Caco-2 (cell line): Measurements from ENCODE around the gene NEK8. TPM values are rescaled to one million over a fixed set of nuclear protein-coding genes. Genes with fewer than 3 reads are reported as not detected.

Source experiments
- BruUV-seq: library from RNA; stranded (reverse); fragments of 400-500 nt; replicated peaks from 2 replicates; lab custom pipeline; 2021; lab: Mats Ljungman, UMichigan
- CTCF ChIA-PET: fragments of 300-600 bp; sonication (Branson Sonifier 250); formaldehyde crosslinking; loops from one replicate; lab custom pipeline; 2022; ENCODE audit warnings: antibody characterized with exemption; lab: Charles Lee
- POLR2A ChIA-PET: fragments of 300-600 bp; sonication (Branson Sonifier 250); formaldehyde crosslinking; loops from one replicate; lab custom pipeline; 2022; ENCODE audit warnings: antibody characterized with exemption; lab: Charles Lee
- DNase-seq, 2 experiments: peaks; one replicate each; pipeline versions ENCODE4 v3.0.0 to v3.0.0-alpha.2; 2020 to 2022
- H3K27me3 ChIP-seq: replicated peaks from 2 replicates; pipeline ENCODE4 v1.6.0; 2011; ENCODE audit warnings: low read length; ENCODE audit not compliant: control insufficient read depth, insufficient read depth
- H3K36me3 ChIP-seq: 2 replicates; pipeline ENCODE4 v1.5.1; 2011; ENCODE audit warnings: low read length; ENCODE audit not compliant: control insufficient read depth, insufficient read depth
- H3K4me1 ChIP-seq: fragments of 250-450 bp; sonication (Bioruptor Pico); 2 replicates; pipeline ENCODE4 v1.5.1; 2020; ENCODE audit warnings: mild to moderate bottlenecking
- H3K4me3 ChIP-seq: 2 replicates; pipeline ENCODE4 v1.5.1; 2011; ENCODE audit warnings: low read depth, mild to moderate bottlenecking, control low read depth, low read length
- H3K9me3 ChIP-seq: fragments of 250-450 bp; sonication (Bioruptor Pico); 2 replicates; pipeline ENCODE4 v1.5.1; 2020; ENCODE audit warnings: mild to moderate bottlenecking, moderate library complexity
- H3K27ac Mint-ChIP-seq: one replicate; pipeline ENCODE4 v1.8.0; 2022; ENCODE audit warnings: mixed read lengths; ENCODE audit not compliant: unreplicated experiment
- H3K27me3 Mint-ChIP-seq: one replicate; pipeline ENCODE4 v1.8.0; 2022; ENCODE audit warnings: mixed read lengths; ENCODE audit not compliant: insufficient read depth, unreplicated experiment
- H3K36me3 Mint-ChIP-seq: one replicate; pipeline ENCODE4 v1.8.0; 2022; ENCODE audit warnings: mild to moderate bottlenecking, mixed read lengths; ENCODE audit not compliant: insufficient read depth, unreplicated experiment
- H3K4me1 Mint-ChIP-seq: one replicate; pipeline ENCODE4 v1.8.0; 2022; ENCODE audit warnings: low read depth, mixed read lengths; ENCODE audit not compliant: unreplicated experiment
- H3K4me3 Mint-ChIP-seq: one replicate; pipeline ENCODE4 v1.8.0; 2022; ENCODE audit warnings: mild to moderate bottlenecking, moderate library complexity, mixed read lengths; ENCODE audit not compliant: unreplicated experiment
- H3K9me3 Mint-ChIP-seq: one replicate; pipeline ENCODE4 v1.8.0; 2022; ENCODE audit warnings: mixed read lengths; ENCODE audit not compliant: unreplicated experiment
- intact Hi-C: fragments of 100-400 bp; cut with micrococcal nuclease; formaldehyde crosslinking; loops from one replicate; pipeline ENCODE4 v1.10.0; 2022; ENCODE audit not compliant: unreplicated experiment
- total RNA-seq: library from RNA; stranded (reverse); gene quantifications from 2 replicates; pipeline ENCODE4 v1.2.3, GENCODE V29; 2022
- TF ChIP-seq, protein P1 (sequence below), 2 experiments: fragments of 200-600 bp in 1 of 2; IDR thresholded peaks; 1 replicate in 1 of 2; 2 replicates in 1 of 2; pipeline versions ENCODE4 v1.5.1 to v1.8.0; 2011 to 2022; ENCODE audit warnings: antibody characterized with exemption in 1 of 2, control low read depth in 1 of 2, inconsistent platforms in 1 of 2, low read depth in 1 of 2, low read length in 1 of 2, mild to moderate bottlenecking in 1 of 2, moderate library complexity in 1 of 2; ENCODE audit not compliant: insufficient read depth in 1 of 2, severe bottlenecking in 1 of 2, unreplicated experiment in 1 of 2

NEK8 gene
- total RNA-seq, 1 experiment from 2014 or later, result 11.0 TPM

DNA sequence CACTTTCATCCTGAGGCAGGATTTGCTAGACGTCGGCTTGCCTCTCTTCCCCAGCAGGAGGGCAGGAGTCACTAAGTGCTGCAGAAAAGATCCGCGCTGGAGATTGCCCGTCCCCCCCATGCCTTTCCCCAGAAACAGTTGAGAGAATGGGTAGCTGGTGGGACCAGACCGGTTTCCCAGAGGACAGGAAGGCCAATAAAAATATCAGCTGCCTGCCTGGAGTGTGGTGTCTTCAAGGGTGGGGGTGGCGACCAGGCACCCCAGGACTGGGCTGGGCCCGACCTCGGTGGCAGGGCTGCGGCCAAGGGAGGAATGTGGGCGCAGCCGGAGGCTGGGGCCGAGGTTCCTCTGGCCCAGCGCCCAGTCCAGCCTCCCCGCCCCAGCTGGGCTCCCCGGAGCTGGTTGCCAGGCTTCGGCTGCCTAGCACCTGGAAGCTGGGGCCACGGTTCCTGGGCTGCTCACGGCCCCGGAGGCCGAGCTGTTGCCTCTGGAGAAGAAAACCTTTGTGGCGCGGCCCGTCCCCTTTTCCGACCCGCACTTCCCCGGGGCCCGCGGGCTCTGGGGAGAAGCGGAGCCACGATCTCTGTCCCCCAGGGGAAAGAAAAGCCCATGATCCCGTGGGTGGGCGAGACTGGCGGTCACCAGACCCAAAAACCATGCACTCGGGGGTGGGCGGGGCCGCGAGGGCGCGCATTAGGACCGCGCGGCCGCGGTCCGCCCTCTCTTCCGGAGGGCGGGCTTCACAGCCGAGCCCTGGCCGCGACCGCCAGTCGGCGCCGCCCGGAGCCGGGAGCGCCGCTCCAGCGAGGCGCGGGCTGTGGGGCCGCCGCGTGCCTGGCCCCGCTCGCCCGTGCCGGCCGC is 14.9 kb downstream of the NEK8 start, which contains the start of gene TRAF4:
TRAF4 (plus strand) TSS at position 769 of the 861 bp plus-strand sequence. CDS start 102 bp downstream, outside the sequence.
- peaks cover 14% of the 10 kb centered on the region for H3K36me3 ChIP-seq
- H3K4me1 ChIP-seq, result peaks cover 40% of the 10 kb centered on the region
- intact Hi-C loops, result loop anchor here (1.0 to 5.0 kb wide), 3 partner anchors 16 to 209 kb away; partner anchors contain the start of gene PHF12
- POLR2A ChIA-PET, result interaction anchor here (0.7 to 8.1 kb wide), 6 partner anchors 16 to 208 kb away, joined by 3 to 165 read pairs (median 7); partner anchors contain the start of genes NEK8, PHF12, RPL23A and SDF2
- peak within 1 kb of the TSS; percentile 68 for H3K4me3 ChIP-seq
- Mint-ChIP-seq H3K9me3 (no peaks in the 10 kb centered on the region), H3K27me3 (no peaks in the 10 kb centered on the region), H3K36me3 (peaks cover 66% of the 10 kb centered on the region), H3K27ac (peak within 1 kb of the TSS; percentile 96), H3K4me1 (peaks cover 12% of the 10 kb centered on the region), H3K4me3 (peak within 1 kb of the TSS; percentile 95)
- TF ChIP-seq, protein P1, sequence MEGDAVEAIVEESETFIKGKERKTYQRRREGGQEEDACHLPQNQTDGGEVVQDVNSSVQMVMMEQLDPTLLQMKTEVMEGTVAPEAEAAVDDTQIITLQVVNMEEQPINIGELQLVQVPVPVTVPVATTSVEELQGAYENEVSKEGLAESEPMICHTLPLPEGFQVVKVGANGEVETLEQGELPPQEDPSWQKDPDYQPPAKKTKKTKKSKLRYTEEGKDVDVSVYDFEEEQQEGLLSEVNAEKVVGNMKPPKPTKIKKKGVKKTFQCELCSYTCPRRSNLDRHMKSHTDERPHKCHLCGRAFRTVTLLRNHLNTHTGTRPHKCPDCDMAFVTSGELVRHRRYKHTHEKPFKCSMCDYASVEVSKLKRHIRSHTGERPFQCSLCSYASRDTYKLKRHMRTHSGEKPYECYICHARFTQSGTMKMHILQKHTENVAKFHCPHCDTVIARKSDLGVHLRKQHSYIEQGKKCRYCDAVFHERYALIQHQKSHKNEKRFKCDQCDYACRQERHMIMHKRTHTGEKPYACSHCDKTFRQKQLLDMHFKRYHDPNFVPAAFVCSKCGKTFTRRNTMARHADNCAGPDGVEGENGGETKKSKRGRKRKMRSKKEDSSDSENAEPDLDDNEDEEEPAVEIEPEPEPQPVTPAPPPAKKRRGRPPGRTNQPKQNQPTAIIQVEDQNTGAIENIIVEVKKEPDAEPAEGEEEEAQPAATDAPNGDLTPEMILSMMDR (IDR thresholded peaks at IDR 0.05; ENCODE audit: insufficient read depth in 1 of 2, low read depth in 1 of 2, low read length in 1 of 2, severe bottlenecking in 1 of 2, unreplicated experiment in 1 of 2), result peak in 1 of 2 experiments; percentile 18
- DNase-seq, result peak; percentile 83 to 89
- H3K9me3 ChIP-seq, result no peaks in the 10 kb centered on the region
- no peaks in the 10 kb centered on the region for H3K27me3 ChIP-seq
- TSS peak; percentile 73 for BruUV-seq
- CTCF ChIA-PET, result interaction anchor here (0.7 to 2.6 kb wide), 5 partner anchors 16 to 1991 kb away, joined by 3 to 54 read pairs (median 5); partner anchors contain the start of genes BLTP2, NEK8, RPL23A and TLCD1

DNA sequence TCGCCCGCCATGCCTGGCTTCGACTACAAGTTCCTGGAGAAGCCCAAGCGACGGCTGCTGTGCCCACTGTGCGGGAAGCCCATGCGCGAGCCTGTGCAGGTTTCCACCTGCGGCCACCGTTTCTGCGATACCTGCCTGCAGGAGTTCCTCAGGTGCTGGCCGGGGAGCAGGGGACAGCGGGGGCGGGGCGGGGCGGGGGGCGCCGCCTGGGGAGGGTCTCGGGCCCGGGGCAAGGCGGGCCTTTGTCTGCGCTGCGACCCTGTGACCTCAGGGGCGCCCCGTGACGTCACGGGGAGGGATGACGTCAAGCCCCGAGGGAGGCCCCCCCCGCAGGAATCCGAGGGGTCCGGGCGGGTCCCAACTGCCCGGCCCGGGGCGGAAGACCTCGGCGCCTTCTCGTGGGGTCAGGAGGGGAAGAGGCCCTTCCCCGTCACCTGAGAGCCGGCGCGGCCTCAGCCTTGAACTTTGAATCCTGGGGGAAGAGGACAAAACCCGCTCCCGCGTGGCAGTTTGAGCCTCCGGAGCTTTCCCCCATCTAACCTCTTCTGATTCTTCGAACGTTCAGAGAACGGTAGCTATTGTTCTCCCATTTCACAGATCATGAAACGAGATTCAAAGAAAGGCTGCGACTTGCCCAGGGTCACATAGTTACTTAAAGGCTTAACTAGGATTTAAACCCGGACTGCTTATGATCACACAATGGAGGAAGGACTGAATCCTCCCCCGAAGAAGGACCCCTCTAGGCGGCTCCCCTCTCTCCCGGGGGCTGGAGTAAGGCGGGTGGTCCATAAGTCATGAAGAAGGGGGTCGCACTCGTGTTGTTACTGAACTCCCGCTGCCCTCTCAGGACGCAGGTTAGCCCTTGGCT is 15.8 kb downstream of the NEK8 start:
- Mint-ChIP-seq H3K36me3 (peaks cover 74% of the 10 kb centered on the region), H3K4me3 (peak overlapping the region; percentile 95), H3K27ac (peak overlapping the region; percentile 96), H3K27me3 (no peaks in the 10 kb centered on the region), H3K4me1 (peaks cover 12% of the 10 kb centered on the region), H3K9me3 (no peaks in the 10 kb centered on the region)
- peaks cover 18% of the 10 kb centered on the region for H3K36me3 ChIP-seq
- peaks cover 40% of the 10 kb centered on the region for H3K4me1 ChIP-seq
- intact Hi-C loops, result loop anchor here (5.0 kb wide), 1 partner anchor 208 kb away; the partner anchor contains the start of gene PHF12
- no peaks in the 10 kb centered on the region for H3K27me3 ChIP-seq
- peak overlapping the region; percentile 68 for H3K4me3 ChIP-seq
- DNase-seq, result peak; percentile 90
- POLR2A ChIA-PET, result interaction anchor here (1.1 to 8.1 kb wide), 3 partner anchors 9 to 25 kb away, joined by 3 to 165 read pairs (median 52); partner anchors contain the start of genes NEK8, RPL23A and TLCD1
- CTCF ChIA-PET, result interaction anchor here (1.1 to 9.5 kb wide), 4 partner anchors 17 to 97 kb away, joined by 3 to 324 read pairs (median 36); partner anchors contain the start of genes NEK8 and TLCD1
- TF ChIP-seq, protein P1 (IDR thresholded peaks at IDR 0.05; ENCODE audit: insufficient read depth in 1 of 2, low read depth in 1 of 2, low read length in 1 of 2, severe bottlenecking in 1 of 2, unreplicated experiment in 1 of 2), result no peak
- no peaks in the 10 kb centered on the region for H3K9me3 ChIP-seq
- TSS peak; percentile 66 for BruUV-seq
